Fibroblast of lung (primary cell): ENCODE measurements around the gene SNAP47.

ENCODE experiments used
- CTCF ChIP-seq, 2 donors: IDR thresholded peaks in 1 of 2; conservative IDR thresholded peaks in 1 of 2; 1 replicate in 1 of 2; 2 replicates in 1 of 2; pipeline ENCODE4 v1.5.1; 2011 to 2012; ENCODE audit warnings: low read length in 2 of 2, control low read depth in 1 of 2, inconsistent platforms in 1 of 2, low read depth in 1 of 2, mild to moderate bottlenecking in 1 of 2
- EZH2 ChIP-seq: IDR thresholded peaks from 2 replicates; pipeline ENCODE4 v1.5.1; 2012; ENCODE audit warnings: low read length, control low read depth, mild to moderate bottlenecking; ENCODE audit errors: missing control alignments

- TF ChIP-seq CTCF (conservative IDR thresholded peaks at IDR 0.05 in 1 of 2, IDR thresholded peaks at IDR 0.05 in 1 of 2; ENCODE audit: low read depth in 1 of 2, low read length in 2 of 2) (no peak), EZH2 (no peak)
Measured at GRCh38 chr1:227766653-227767277, 31.5 kb downstream of the SNAP47 start.
